GM12878 (cell line): ENCODE data around the gene GLB1L3. TPM values are rescaled to one million over a fixed set of nuclear protein-coding genes. Genes with fewer than 3 reads are reported as not detected.

ENCODE experiments used
- ETV6 ChIP-seq, 2 experiments: fragments of 450-650 bp in 1 of 2; IDR thresholded peaks in 1 of 2; conservative IDR thresholded peaks in 1 of 2; 2 replicates each; pipeline ENCODE4 v1.6.1; 2014; ENCODE audit warnings: antibody characterized with exemption in 1 of 2, borderline replicate concordance in 1 of 2, low read depth in 1 of 2, mild to moderate bottlenecking in 1 of 2, moderate library complexity in 1 of 2
- HDAC6 ChIP-seq: fragments of 200-600 bp; sonication (generic); IDR thresholded peaks from one replicate; pipeline ENCODE4 v1.8.0; 2017; ENCODE audit warnings: antibody characterized with exemption; ENCODE audit not compliant: unreplicated experiment
- IKZF1 ChIP-seq: fragments of 450-650 bp; conservative IDR thresholded peaks from 2 replicates; pipeline ENCODE4 v1.6.1; 2017; ENCODE audit warnings: antibody characterized with exemption, mild to moderate bottlenecking
- IRF4 ChIP-seq: IDR thresholded peaks from 2 replicates; pipeline ENCODE4 v1.6.1; 2011; ENCODE audit warnings: low read depth, low read length
- JUNB ChIP-seq: IDR thresholded peaks from 2 replicates; pipeline ENCODE4 v1.6.1; 2016; ENCODE audit warnings: antibody characterized with exemption, mild to moderate bottlenecking
- MTA2 ChIP-seq: fragments of 450-650 bp; IDR thresholded peaks from 2 replicates; pipeline ENCODE4 v1.6.1; 2016; ENCODE audit warnings: low read depth, mild to moderate bottlenecking, moderate library complexity
- MXI1 ChIP-seq: fragments of 150-350 bp; IDR thresholded peaks from 2 replicates; pipeline ENCODE4 v1.6.1; 2011; ENCODE audit warnings: low read depth, mild to moderate bottlenecking, inconsistent platforms, low read length, improper control_type of control experiment
- NRF1 ChIP-seq: conservative IDR thresholded peaks from 2 replicates; pipeline ENCODE4 v1.6.1; 2011; ENCODE audit warnings: mild to moderate bottlenecking, low read depth, low read length, improper control_type of control experiment
- POLR2AphosphoS5 ChIP-seq: IDR thresholded peaks from 2 replicates; pipeline ENCODE4 v1.6.1; 2011; ENCODE audit warnings: mild to moderate bottlenecking, low read length, inconsistent platforms
- RAD21 ChIP-seq: IDR thresholded peaks from 2 replicates; pipeline ENCODE4 v1.6.1; 2011; ENCODE audit warnings: mild to moderate bottlenecking, low read depth, low read length, moderate library complexity; ENCODE audit not compliant: insufficient read depth
- RB1 ChIP-seq: fragments of 450-650 bp; formaldehyde crosslinking; IDR thresholded peaks from 2 replicates; pipeline ENCODE4 v1.6.1; 2017; ENCODE audit warnings: mild to moderate bottlenecking, borderline replicate concordance
- RELA ChIP-seq: fragments of 450-650 bp; IDR thresholded peaks from 2 replicates; pipeline ENCODE4 v1.8.0; 2014; ENCODE audit warnings: borderline replicate concordance; ENCODE audit not compliant: partially characterized antibody
- RFX5 ChIP-seq: IDR thresholded peaks from 2 replicates; pipeline ENCODE4 v1.6.1; 2011; ENCODE audit warnings: low read depth, low read length, improper control_type of control experiment
- RUNX3 ChIP-seq: IDR thresholded peaks from 2 replicates; pipeline ENCODE4 v1.6.1; 2012; ENCODE audit warnings: low read length, inconsistent platforms
- YBX1 ChIP-seq: fragments of 450-650 bp; IDR thresholded peaks from 2 replicates; pipeline ENCODE4 v1.6.1; 2016; ENCODE audit warnings: antibody characterized with exemption
- ZBED1 ChIP-seq: IDR thresholded peaks from 2 replicates; pipeline ENCODE4 v1.6.1; 2016; ENCODE audit warnings: borderline replicate concordance
- ZNF217 ChIP-seq: fragments of 450-650 bp; IDR thresholded peaks from 2 replicates; pipeline ENCODE4 v1.6.1; 2017; ENCODE audit warnings: antibody characterized with exemption, mild to moderate bottlenecking
- ZNF24 ChIP-seq: fragments of 450-650 bp; IDR thresholded peaks from 2 replicates; pipeline ENCODE4 v1.6.1; 2017; ENCODE audit warnings: antibody characterized with exemption, mild to moderate bottlenecking
- polyA plus RNA-seq, 11 experiments: library from polyadenylated mRNA; depleted of rRNA in 4 of 11; unstranded in 6 of 11; stranded (reverse) in 5 of 11; fragments of >200 nt; fragmentation: Nextera tagmentation in 4 of 11; fragmentation: Illumina TruSeq in 1 of 11; extraction: Ambion mirVana in 4 of 11; extraction: Trizol in 1 of 11; gene quantifications; 1 replicate in 1 of 11; 2 replicates in 10 of 11; pipeline versions ENCODE4 v1.2.1 to v1.2.3, GENCODE V29; 2011 to 2016; ENCODE audit warnings: inconsistent platforms in 2 of 11, missing spikeins in 2 of 11, low read depth in 1 of 11
- total RNA-seq, 4 experiments: library from RNA; depleted of rRNA in 3 of 4; stranded (reverse); fragments of >200 nt in 3 of 4; fragmentation: Illumina TruSeq in 1 of 4; extraction: Trizol in 1 of 4; gene quantifications; 2 replicates each; pipeline versions ENCODE4 v1.2.1 to v1.2.3, GENCODE V29; 2013 to 2021
- TF ChIP-seq, protein P1 (sequence below): fragments of 450-650 bp; conservative IDR thresholded peaks from 2 replicates; pipeline ENCODE4 v1.6.1; 2017; ENCODE audit warnings: mild to moderate bottlenecking, moderate library complexity
- TF ChIP-seq, protein P2 (sequence below): IDR thresholded peaks from 2 replicates; pipeline ENCODE4 v1.6.1; 2012; ENCODE audit warnings: low read depth, low read length, improper control_type of control experiment
- TF ChIP-seq, protein P3 (sequence below): fragments of 450-650 bp; IDR thresholded peaks from 2 replicates; pipeline ENCODE4 v1.6.1; 2017; ENCODE audit warnings: mild to moderate bottlenecking, moderate library complexity
- TF ChIP-seq, protein P4 (sequence below): IDR thresholded peaks from 2 replicates; pipeline ENCODE4 v1.6.1; 2011; ENCODE audit warnings: low read depth, mild to moderate bottlenecking, low read length, moderate library complexity, borderline replicate concordance; ENCODE audit errors: extremely low read depth
- TF ChIP-seq, protein P5 (sequence below): IDR thresholded peaks from 2 replicates; pipeline ENCODE4 v1.6.1; 2012; ENCODE audit warnings: low read depth, low read length, improper control_type of control experiment

Gene GLB1L3
- total and polyA plus RNA-seq, 10 of the 15 experiments (the other 5 are each of a cell fraction or from before 2014, with no cell fraction given), result 0.53 to 2.9 (median 1.9) TPM; not detected in 1

DNA sequence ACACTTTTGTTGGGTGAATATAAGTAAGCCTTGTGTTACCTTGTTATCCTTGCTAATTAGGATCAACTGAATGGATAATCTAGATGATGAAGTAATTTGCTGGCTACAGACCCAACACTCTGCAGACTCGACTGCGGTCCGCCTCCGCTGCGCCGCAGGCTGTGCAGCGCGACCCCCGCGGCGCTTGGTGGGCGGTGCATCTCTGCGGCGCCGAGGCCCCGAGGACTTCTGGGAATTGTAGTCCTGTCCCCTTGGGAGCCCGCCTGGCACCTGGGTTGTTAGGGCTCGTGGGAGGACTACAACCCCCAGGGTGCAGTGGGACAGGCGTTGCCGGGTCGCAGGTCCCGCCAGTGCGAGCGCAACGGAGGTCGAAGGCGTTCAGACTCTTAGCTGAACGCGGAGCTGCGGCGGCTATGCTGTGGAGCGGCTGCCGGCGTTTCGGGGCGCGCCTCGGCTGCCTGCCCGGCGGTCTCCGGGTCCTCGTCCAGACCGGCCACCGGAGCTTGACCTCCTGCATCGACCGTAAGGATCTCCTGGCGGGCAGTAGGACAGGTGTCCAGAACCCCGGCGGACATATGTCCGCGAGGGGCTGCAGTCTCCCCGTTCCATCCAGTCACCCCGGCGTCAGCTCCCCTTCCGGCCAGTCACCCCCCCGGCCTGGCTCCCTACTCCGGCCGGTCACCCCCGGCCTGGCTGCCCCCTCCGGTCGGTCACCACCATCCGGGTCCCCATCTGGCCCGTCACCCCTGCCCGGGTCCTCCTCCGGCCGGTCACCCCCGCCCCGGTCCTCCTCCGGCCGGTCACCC lies 22.8 kb upstream of the GLB1L3 start, which contains the start of the genes ACAD8 and THYN1 (continued):
- peak; percentile 85; the same call in 1 of the 2 replicates for TF ChIP-seq RB1
- no peak for TF ChIP-seq ZNF24
- TF ChIP-seq, protein P1, sequence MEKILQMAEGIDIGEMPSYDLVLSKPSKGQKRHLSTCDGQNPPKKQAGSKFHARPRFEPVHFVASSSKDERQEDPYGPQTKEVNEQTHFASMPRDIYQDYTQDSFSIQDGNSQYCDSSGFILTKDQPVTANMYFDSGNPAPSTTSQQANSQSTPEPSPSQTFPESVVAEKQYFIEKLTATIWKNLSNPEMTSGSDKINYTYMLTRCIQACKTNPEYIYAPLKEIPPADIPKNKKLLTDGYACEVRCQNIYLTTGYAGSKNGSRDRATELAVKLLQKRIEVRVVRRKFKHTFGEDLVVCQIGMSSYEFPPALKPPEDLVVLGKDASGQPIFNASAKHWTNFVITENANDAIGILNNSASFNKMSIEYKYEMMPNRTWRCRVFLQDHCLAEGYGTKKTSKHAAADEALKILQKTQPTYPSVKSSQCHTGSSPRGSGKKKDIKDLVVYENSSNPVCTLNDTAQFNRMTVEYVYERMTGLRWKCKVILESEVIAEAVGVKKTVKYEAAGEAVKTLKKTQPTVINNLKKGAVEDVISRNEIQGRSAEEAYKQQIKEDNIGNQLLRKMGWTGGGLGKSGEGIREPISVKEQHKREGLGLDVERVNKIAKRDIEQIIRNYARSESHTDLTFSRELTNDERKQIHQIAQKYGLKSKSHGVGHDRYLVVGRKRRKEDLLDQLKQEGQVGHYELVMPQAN, result peak; percentile 42
- no peak for TF ChIP-seq YBX1
- TF ChIP-seq RELA, result peak; percentile 90
- no peak for TF ChIP-seq HDAC6
- TF ChIP-seq IKZF1, result peak; percentile 99
- TF ChIP-seq POLR2AphosphoS5, result peak; percentile 72
- TF ChIP-seq ZBED1, result no peak
- peak; percentile 73 for TF ChIP-seq MTA2
- no peak for TF ChIP-seq ETV6 (conservative IDR thresholded peaks at IDR 0.05 in 1 of 2, IDR thresholded peaks at IDR 0.05 in 1 of 2; ENCODE audit: borderline replicate concordance in 1 of 2, low read depth in 1 of 2)
- TF ChIP-seq, protein P2, sequence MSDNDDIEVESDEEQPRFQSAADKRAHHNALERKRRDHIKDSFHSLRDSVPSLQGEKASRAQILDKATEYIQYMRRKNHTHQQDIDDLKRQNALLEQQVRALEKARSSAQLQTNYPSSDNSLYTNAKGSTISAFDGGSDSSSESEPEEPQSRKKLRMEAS, result no peak; the same call in 1 of the 2 replicates
- TF ChIP-seq RFX5, result no peak
- TF ChIP-seq, protein P3, sequence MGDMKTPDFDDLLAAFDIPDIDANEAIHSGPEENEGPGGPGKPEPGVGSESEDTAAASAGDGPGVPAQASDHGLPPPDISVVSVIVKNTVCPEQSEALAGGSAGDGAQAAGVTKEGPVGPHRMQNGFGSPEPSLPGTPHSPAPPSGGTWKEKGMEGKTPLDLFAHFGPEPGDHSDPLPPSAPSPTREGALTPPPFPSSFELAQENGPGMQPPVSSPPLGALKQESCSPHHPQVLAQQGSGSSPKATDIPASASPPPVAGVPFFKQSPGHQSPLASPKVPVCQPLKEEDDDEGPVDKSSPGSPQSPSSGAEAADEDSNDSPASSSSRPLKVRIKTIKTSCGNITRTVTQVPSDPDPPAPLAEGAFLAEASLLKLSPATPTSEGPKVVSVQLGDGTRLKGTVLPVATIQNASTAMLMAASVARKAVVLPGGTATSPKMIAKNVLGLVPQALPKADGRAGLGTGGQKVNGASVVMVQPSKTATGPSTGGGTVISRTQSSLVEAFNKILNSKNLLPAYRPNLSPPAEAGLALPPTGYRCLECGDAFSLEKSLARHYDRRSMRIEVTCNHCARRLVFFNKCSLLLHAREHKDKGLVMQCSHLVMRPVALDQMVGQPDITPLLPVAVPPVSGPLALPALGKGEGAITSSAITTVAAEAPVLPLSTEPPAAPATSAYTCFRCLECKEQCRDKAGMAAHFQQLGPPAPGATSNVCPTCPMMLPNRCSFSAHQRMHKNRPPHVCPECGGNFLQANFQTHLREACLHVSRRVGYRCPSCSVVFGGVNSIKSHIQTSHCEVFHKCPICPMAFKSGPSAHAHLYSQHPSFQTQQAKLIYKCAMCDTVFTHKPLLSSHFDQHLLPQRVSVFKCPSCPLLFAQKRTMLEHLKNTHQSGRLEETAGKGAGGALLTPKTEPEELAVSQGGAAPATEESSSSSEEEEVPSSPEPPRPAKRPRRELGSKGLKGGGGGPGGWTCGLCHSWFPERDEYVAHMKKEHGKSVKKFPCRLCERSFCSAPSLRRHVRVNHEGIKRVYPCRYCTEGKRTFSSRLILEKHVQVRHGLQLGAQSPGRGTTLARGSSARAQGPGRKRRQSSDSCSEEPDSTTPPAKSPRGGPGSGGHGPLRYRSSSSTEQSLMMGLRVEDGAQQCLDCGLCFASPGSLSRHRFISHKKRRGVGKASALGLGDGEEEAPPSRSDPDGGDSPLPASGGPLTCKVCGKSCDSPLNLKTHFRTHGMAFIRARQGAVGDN, result no peak
- 0 out of 2 replicates have a peak, but pooled peaks have one; percentile 9 for TF ChIP-seq NRF1
- TF ChIP-seq, protein P4, sequence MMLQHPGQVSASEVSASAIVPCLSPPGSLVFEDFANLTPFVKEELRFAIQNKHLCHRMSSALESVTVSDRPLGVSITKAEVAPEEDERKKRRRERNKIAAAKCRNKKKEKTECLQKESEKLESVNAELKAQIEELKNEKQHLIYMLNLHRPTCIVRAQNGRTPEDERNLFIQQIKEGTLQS, result no peak
- no peak for TF ChIP-seq ZNF217
- peak; percentile 38; the same call in 1 of the 2 replicates for TF ChIP-seq MXI1
- TF ChIP-seq, protein P5, sequence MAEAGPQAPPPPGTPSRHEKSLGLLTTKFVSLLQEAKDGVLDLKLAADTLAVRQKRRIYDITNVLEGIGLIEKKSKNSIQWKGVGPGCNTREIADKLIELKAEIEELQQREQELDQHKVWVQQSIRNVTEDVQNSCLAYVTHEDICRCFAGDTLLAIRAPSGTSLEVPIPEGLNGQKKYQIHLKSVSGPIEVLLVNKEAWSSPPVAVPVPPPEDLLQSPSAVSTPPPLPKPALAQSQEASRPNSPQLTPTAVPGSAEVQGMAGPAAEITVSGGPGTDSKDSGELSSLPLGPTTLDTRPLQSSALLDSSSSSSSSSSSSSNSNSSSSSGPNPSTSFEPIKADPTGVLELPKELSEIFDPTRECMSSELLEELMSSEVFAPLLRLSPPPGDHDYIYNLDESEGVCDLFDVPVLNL, result peak; percentile 47; the same call in 1 of the 2 replicates
- TF ChIP-seq JUNB, result no peak
- TF ChIP-seq IRF4, result no peak
- no peak for TF ChIP-seq RAD21
- TF ChIP-seq RUNX3, result peak; percentile 79
